ENCODE measurements around the gene PLXNA2.

Gene PLXNA2

DNA sequence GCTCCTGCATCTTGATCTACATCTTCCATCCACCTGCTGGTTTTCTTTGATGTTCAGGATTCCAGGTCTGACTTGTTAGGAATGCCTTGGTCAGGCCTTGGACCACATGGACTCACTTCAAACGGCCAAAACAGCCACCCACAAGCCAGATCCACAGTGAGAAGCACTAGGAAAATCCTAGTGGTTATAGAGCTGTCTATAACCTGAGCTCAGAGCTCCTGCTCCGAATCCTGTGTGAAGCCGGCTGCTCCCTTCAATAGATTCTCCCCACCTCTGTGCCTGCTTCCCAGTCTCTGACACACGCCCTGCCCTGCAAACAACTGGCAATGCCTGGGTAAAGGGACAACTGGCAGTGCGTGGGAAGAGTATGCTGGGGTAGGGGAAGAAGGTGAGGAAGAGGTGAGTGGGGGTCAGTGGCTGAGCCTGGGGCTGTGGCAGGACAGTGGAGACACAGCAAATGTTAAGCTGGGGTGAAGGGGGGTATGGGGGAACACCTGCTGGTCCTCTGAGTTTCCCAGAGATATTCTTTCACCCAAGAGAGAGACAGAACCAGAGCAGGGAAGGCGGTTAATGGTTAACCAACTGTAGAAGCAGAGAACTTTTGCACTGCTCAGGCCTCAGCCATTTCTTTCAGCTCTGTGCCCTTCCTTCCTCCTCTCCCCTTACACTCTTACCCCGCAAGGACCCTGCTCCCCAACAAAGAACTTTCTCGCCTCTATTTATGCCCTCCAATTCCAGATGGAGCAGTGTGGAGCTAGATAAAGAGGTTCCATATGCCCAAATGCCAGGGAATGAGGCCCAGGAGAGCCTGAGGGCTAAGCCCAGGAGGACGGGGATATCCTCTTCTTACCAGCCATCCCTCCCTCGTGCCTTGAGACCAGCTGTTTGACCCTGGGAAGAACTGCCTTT lies 4.5 kb downstream of the PLXNA2 start:
- DNase-seq (ENCODE audit: low spot score), result peak; percentile 42

GRCh38 chr1:208238710-208239472 lies 5.3 kb downstream of the PLXNA2 start:
- DNase-seq (ENCODE audit: low spot score), result peak; percentile 20

DNA sequence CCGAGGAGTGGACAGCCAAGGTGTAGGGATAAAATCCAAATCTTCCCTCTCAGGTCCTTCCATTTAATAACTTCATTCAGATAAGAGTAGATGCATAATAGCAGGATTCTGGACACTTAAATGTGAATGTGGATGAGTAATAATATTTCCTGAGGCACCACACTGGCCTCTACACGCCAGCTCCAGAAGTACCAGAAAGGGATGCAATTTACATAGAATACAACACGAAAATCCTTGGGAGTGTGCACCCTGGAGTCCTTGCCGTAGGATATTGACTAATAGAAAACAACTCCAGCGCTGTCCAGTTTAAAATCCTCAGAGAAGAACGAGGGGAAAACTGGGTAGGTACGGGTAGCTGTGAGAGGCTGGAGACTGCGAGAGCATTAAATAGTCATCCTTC lies 6.9 kb downstream of the PLXNA2 start:
- no peak for DNase-seq (ENCODE audit: low spot score)

GRCh38 chr1:208235982-208236761 lies 8.0 kb downstream of the PLXNA2 start:
- DNase-seq (ENCODE audit: low spot score), result peak; percentile 84

GRCh38 chr1:208235356-208235981 lies 8.7 kb downstream of the PLXNA2 start:
- no peak for DNase-seq (ENCODE audit: low spot score)

DNA sequence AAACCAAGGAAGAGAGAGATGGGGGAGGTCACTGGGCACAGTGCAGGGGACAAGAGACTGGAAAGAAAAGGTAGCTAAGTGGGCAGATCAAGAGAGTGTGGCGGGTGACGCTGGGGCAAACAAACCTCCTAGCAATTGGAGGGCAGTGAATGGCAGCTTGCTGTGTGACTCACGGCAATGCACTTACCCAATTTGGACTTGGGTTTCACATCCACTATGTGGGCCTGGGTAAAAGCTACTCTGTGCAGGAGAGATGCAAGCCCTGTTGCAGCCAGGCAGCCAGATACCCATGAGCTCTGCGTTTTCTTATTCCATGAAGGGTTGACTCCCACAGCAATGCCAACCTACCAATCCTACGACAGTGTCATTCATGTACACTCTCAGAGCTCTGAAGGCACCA lies 9.5 kb downstream of the PLXNA2 start:
- no peak for DNase-seq (ENCODE audit: low spot score)

DNA sequence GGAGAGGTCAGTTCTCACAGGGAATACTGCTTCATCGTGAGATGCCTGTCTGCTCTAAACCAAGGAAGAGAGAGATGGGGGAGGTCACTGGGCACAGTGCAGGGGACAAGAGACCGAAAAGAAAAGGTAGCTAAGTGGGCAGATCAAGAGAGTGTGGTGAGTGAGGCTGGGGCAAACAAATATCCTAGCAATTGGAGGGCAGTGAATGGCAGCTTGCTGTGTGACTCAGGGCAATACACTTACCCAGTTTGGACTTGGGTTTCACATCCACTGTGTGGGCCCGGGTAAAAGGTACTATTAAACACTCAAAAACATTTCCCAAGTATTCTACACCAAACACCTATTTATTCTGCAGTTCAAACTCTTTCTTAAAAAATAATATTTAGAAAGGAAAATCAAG lies 10.2 kb downstream of the PLXNA2 start:
- DNase-seq (ENCODE audit: low spot score), result no peak

GRCh38 chr1:208233546-208233945 lies 10.6 kb downstream of the PLXNA2 start:
- DNase-seq (ENCODE audit: low spot score), result no peak

DNA sequence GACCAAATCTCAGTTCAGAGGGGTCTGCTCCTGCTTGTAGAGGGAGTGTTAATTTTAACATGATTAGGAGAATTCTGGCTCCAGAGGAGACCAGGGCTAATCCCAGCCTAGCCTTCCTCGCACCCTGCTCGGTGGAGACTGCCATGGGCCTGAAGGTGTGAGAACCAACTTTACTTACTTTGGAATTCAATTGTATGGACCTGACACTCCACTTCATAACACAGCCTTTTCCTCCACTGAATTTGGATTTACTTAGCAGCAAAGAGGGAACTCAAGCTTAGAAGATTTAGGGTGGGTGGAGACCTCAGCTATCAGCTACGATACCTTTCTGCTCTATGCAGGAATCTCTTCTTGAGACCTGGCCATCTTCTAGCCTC lies 11.5 kb downstream of the PLXNA2 start:
- no peak for DNase-seq (ENCODE audit: low spot score)

DNA sequence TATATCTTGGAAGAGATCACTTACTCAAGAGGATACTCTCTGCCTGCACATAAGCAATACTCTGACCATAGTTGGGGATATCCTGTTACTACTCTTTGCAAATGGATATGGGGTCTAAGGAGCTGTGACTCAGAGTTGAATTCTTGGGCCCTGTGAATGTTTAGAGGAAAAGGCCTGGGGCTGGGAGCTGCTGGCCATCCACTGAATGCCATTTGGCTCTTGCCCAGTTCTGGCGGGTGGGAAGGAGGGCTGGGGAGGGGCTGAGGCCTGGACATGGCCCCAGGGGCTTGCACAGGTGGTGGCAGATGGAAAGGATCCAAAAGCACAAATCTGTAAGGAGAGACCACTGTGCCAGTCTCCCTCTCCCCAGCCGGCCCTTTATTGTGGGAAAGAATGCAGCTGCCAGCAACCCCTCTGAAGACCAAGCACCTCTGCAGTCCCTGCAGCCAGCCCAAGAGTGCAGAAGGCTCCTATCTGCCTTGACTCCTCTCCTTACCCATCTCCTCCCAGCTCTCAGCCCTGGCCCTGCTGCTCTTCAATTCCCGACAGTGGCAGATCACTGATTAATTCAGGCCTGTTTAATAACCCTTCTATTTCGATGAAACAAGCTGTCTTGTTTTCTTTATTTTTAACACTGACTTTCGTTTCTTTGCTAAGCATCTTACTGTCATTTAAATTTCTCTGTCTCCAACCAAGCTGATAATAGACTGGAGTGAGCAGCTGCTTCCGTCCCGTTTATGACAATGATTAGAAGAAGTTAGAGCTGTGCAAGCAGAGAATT lies 12.1 kb downstream of the PLXNA2 start:
- DNase-seq (ENCODE audit: low spot score), result no peak

DNA sequence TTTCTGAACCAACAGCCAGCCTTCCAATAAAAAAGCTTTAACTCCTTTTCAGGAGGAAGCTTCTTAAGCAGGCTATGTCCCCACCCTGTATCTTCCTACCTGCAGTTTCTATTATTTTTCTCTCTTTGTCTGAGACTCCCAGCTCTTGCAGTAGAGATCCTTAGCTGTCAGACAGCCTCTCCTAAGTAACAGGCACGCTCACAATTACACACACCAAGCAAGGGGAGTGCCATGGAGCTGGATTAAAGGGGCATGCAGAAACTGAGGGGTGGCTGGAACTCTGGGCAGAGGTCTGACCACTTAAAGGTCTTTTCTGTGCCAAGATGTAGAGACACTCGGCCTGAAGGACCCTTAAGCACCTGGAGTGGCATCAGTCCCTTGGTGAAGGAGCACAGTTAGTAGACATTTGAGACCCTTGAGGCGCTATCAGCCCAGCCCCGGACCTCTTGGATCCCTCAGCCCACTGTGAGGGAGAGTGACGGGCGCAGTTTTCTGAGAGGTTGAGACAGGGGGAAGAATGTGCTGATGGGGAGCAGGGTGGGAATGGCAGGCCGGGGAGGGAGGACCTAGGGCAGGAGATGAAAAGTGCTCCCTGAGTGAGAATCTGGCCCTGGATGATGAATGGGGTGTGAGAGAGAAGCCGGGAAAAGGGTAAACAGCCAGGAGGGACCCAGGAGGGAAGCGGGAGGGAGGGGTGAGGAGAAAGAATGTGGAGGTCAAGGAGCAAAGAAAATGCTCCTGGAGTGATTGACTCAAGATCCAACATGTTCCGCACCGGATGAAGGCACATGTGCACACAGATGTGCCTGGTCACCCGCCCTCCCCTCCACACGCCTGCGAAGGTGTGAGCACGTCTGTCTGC lies 13.3 kb downstream of the PLXNA2 start:
- DNase-seq (ENCODE audit: low spot score), result no peak

DNA sequence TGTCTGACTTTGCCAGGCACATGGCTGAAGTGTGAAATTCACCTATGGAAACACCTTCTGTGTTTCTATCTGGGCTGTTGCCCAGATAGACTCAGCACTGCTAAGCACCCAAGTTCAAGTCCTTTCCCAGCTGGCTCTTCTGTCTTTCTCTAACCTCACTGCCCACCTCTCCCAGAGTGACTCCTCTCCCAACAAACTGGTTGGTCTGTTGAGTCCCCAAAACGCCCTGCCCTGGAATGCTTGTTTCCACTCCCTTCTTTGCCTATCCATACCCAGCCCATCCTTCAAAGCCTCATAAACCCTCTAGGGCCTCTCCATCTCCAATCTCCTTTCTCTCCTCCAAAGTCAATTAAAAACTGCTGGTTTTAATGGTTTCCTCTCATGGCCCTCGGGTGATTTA lies 15.6 kb downstream of the PLXNA2 start:
- DNase-seq (ENCODE audit: low spot score), result no peak

DNA sequence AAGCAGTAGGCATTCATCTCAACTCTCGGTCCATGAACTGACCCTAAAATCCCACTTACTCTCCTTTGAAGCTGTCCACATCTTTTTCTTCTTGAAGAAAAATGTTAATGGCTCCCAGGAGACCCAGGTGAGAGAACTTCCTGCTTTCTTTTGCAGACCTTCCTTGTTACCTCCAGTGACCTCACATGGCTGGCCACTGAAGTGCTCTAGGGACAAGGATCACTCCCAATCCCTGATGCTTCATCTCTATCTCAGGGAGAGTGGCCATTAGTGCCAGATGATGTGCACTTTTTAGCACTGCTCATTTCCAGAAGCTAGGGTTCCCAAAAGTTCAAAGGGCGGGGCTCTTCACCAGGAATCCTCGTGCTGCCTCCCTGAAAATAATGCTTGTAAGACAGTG lies 16.2 kb downstream of the PLXNA2 start:
- no peak for DNase-seq (ENCODE audit: low spot score)

GRCh38 chr1:208227366-208227765 lies 16.8 kb downstream of the PLXNA2 start:
- no peak for DNase-seq (ENCODE audit: low spot score)

DNA sequence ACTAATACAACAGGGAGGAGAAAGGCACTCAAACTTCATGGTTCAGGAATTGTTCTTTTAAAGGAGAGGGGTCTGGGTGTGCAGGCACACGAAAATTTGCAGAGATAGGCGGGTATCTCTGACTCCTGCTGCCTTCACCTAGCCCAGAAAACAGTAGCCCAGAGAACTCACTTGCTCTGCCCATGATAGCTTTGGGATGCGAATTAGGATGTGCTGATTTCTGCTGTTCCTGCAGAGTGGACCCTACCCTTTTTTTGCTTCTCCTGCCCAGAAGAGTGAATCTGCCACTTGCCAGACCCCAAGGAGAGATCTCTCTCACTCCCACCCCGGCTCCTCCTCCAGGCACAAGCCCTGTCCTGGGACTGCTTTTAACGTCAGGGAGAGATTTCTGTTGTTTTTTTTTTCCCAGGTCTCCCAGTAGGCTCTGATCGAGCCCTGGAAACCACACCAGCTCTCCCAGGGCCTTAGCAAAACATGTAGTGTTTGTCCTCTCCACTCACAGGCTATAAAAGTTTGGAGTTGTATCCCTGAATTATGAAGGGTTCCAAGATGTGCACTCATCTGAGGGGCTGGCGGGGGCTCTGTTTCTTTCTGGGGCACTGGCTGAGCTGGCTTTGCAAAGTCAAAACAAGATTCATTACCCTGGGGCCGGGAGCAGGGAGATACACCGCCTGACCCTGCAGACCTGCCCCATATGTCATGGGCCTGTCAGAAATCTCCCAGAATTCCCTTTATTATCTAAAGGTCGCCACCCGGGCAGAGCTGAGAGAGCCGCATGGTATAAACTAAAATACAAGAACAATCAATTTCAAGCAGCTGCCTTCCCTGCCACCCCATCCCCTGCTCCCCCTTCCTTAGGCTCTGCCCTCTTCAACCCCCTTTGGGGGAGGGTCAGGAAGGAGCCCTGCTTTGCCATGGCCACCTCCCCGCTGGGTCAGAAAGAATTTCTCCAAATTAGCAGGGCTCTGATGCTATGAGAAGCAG lies 17.9 kb downstream of the PLXNA2 start:
- no peak for DNase-seq (ENCODE audit: low spot score)

- DNase-seq (ENCODE audit: low spot score), result no peak
Observed at GRCh38 chr1:208224192-208224713, 19.9 kb downstream of the PLXNA2 start.

GRCh38 chr1:208223136-208223535 lies 21.0 kb downstream of the PLXNA2 start:
- no peak for DNase-seq (ENCODE audit: low spot score)

DNA sequence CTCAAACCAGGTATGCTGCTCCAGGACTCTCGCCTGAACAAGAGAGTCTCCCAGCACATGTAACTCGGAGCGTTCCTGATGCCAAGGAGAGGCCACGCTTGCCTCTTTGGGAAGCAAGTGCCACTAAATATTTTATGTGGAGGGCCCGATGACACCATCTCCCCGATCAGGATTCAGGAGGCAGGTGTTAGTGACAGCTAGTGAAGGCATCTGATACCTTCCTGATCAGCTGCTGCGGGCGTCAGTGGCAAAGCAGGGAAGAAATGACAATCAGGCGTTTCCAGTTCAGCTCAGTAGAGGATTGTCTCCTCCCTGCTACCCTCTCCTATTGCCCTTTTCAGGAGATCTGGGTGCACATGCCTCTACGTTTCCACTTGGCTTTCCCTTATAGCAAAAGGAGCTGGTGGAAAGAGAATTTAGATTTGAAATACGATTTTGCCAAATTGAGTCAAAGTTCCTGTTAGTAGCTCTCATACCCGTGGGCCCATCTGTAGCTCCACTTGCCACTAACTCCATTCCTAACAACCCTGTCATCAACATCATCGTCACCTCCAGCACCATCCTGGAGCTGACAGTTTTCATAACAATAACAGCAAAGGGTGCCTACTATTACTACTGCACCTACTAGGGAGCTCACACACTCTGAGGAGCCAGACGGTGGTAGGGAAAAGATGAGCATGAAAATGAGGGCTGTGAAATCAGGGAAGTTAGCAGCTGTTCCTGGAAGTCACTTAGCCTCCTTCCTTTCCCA lies 21.6 kb downstream of the PLXNA2 start:
- no peak for DNase-seq (ENCODE audit: low spot score)
